Naive thymus-derived CD8-positive, alpha-beta T cell (primary cell): Measurements from ENCODE around the gene AIFM3. TPM values are rescaled to one million over a fixed set of nuclear protein-coding genes. Genes with fewer than 3 reads are reported as not detected.
A peak's percentile ranks its signal among the peaks of the same experiment; 100 is the strongest.

ENCODE experiments used
- ATAC-seq, 2 donors: fragments of 150-1000 bp; cut with Tn5 transposase in 1 of 2; sonication (Bioruptor Pico), chemical (Tn5 transposase) in 1 of 2; 1 replicate in 1 of 2; 2 replicates in 1 of 2; pipeline ENCODE4 v1.10.0; 2021; ENCODE audit warnings: mild to moderate bottlenecking in 2 of 2, moderate library complexity in 2 of 2
- POLR2A ChIA-PET: fragments of 350-600 bp; sonication (Branson Sonifier 250); formaldehyde crosslinking; loops from one replicate; lab custom pipeline; 2021; ENCODE audit warnings: antibody characterized with exemption; lab: Charles Lee
- DNase-seq, 10 donors: peaks; one replicate each; pipeline versions ENCODE4 v3.0.0 to v3.0.0-alpha.2; 2020 to 2022
- H3K27ac Mint-ChIP-seq, 10 donors: one replicate each; pipeline ENCODE4 v1.8.0; 2020 to 2022; ENCODE audit warnings: mild to moderate bottlenecking in 10 of 10, mixed read lengths in 10 of 10, moderate library complexity in 4 of 10, inconsistent platforms in 1 of 10
- H3K27me3 Mint-ChIP-seq, 5 donors: one replicate each; pipeline ENCODE4 v1.8.0; 2021 to 2022; ENCODE audit warnings: mixed read lengths in 5 of 5
- H3K36me3 Mint-ChIP-seq, 3 donors: one replicate each; pipeline ENCODE4 v1.8.0; 2020 to 2022; ENCODE audit warnings: mixed read lengths in 3 of 3, mild to moderate bottlenecking in 2 of 3, inconsistent platforms in 1 of 3
- H3K4me1 Mint-ChIP-seq, 4 donors: one replicate each; pipeline ENCODE4 v1.8.0; 2021 to 2022; ENCODE audit warnings: mixed read lengths in 4 of 4
- H3K4me3 Mint-ChIP-seq, 10 donors: one replicate each; pipeline ENCODE4 v1.8.0; 2020 to 2022; ENCODE audit warnings: mild to moderate bottlenecking in 10 of 10, mixed read lengths in 10 of 10, moderate library complexity in 6 of 10, inconsistent platforms in 1 of 10
- H3K9me3 Mint-ChIP-seq, 9 donors: one replicate each; pipeline ENCODE4 v1.8.0; 2020 to 2022; ENCODE audit warnings: mixed read lengths in 9 of 9, mild to moderate bottlenecking in 3 of 9, inconsistent platforms in 1 of 9, moderate library complexity in 1 of 9
- polyA plus RNA-seq, 3 donors: library from polyadenylated mRNA; unstranded; fragments of 300-500 nt; fragmentation: Illumina TruSeq; gene quantifications; one replicate each; pipeline ENCODE4 v1.2.3, GENCODE V29; 2021
- total RNA-seq, 8 experiments: library from RNA in 2 of 8; stranded (reverse) in 2 of 8; gene quantifications; one replicate each; pipeline ENCODE4 v1.2.3 and lab custom pipeline; 2021 to 2026

AIFM3 gene
- total and polyA plus RNA-seq, 5 experiments from 2014 or later, result 0.16 to 1.3 (median 0.47) TPM

DNA sequence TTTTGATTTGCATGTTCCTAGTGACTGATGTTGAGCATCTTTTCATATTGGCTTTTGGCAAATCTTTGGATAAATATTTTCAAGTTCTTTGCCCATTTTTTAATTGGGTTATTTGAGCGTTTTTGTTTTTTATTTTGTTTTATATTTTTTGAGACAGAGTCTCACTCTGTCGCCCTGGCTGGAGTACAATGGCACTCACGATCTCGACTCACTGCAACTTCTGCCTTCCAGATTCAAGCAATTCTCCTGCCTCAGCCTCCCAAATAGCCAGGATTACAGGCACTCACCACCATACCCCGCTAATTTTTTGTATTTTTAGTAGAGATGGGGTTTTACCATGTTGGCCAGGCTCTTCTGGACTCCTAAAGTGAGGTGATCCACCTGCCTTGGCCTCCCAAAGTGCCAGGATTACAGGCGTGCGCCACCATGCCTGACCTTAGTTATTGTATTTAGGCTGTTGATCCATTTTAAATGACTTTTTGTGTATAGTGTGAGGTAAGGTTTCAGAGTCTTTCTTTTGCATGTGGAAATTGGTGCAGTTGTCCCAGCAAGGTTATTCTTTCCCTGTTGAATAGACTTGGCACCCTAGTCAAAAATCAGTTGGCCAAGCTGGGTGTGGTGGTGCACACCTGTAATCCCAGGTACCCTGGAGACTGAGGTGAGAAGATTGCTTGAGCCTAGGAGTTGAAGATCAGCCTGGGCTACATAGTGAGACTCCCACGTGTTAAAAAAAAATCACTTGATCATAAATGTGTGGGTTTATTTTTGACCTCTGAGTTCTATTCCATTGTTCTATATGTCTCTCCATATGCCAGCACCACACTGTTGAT, 23.7 kb upstream of the AIFM3 start:
- peaks cover 0 to 55% (median 0%) of the 10 kb centered on the region in 3 donors for H3K36me3 Mint-ChIP-seq
- H3K9me3 Mint-ChIP-seq, result no peaks in the 10 kb centered on the region
- H3K4me1 Mint-ChIP-seq, result peaks cover 42 to 91% (median 88%) of the 10 kb centered on the region in 4 donors
- no peaks in the 10 kb centered on the region for H3K27me3 Mint-ChIP-seq
- H3K27ac Mint-ChIP-seq, result peak overlapping the region in 3 of 10 donors; percentile 21 to 75 (median 40)
- H3K4me3 Mint-ChIP-seq, result peak overlapping the region in 3 of 10 donors; percentile 7 to 26 (median 19)
- no peak for DNase-seq
- ATAC-seq, result no peak
- POLR2A ChIA-PET, result no interaction called here

DNA sequence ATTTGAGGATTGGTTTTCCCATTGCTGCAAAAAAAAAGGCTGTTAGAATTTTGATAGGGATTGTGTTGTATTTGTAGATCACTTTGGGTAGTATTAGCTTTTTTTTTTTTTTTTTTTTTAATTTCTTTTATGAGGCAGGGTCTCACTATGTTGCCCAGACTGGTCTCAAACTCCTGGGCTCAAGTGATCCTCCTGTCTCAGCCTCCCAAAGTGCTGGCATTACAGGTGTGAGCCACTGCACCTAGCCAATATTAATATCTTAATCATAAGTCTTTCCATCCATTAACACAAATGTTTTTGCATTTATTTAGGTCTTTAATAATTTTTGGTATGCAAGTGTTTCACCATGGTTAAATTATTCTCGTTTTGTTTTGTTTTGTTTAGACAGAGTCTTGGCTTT, 23.0 kb upstream of the AIFM3 start:
- H3K36me3 Mint-ChIP-seq, result peaks cover 0 to 51% (median 0%) of the 10 kb centered on the region in 3 donors
- no peak for DNase-seq
- H3K27me3 Mint-ChIP-seq, result no peaks in the 10 kb centered on the region
- H3K9me3 Mint-ChIP-seq, result no peaks in the 10 kb centered on the region
- H3K4me3 Mint-ChIP-seq, result peak overlapping the region in 2 of 10 donors; percentile 7 to 9
- POLR2A ChIA-PET, result no interaction called here
- H3K4me1 Mint-ChIP-seq, result peaks cover 41 to 92% (median 89%) of the 10 kb centered on the region in 4 donors
- peak overlapping the region in 1 of 10 donors; percentile 21 for H3K27ac Mint-ChIP-seq
- no peak for ATAC-seq

DNA sequence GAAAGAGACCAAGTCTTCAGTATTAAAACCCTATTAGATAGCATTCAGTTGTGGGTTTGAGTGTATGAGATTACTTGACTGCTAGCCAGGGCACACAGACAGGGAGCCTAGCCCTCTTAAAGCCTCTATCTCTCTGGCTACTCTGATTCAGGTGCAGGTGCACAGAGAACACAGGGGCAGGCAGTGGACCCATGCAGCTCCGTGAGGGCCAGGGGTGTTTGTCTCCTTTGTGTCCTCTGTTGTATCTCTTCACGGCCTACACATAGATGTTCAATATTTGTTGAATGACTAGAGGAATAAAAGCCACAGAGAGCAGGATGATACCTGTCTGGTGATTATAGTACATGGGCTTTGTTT, 21.5 kb upstream of the AIFM3 start:
- peak overlapping the region in 5 of 10 donors; percentile 7 to 35 (median 24) for H3K4me3 Mint-ChIP-seq
- POLR2A ChIA-PET, result no interaction called here
- DNase-seq (no peak), ATAC-seq (no peak)
- peaks cover 0 to 52% (median 3%) of the 10 kb centered on the region in 3 donors for H3K36me3 Mint-ChIP-seq
- no peaks in the 10 kb centered on the region for H3K27me3 Mint-ChIP-seq
- H3K9me3 Mint-ChIP-seq, result no peaks in the 10 kb centered on the region
- peaks cover 43 to 90% (median 85%) of the 10 kb centered on the region in 4 donors for H3K4me1 Mint-ChIP-seq
- peak overlapping the region in 9 of 10 donors; percentile 25 to 68 (median 44) for H3K27ac Mint-ChIP-seq

DNA sequence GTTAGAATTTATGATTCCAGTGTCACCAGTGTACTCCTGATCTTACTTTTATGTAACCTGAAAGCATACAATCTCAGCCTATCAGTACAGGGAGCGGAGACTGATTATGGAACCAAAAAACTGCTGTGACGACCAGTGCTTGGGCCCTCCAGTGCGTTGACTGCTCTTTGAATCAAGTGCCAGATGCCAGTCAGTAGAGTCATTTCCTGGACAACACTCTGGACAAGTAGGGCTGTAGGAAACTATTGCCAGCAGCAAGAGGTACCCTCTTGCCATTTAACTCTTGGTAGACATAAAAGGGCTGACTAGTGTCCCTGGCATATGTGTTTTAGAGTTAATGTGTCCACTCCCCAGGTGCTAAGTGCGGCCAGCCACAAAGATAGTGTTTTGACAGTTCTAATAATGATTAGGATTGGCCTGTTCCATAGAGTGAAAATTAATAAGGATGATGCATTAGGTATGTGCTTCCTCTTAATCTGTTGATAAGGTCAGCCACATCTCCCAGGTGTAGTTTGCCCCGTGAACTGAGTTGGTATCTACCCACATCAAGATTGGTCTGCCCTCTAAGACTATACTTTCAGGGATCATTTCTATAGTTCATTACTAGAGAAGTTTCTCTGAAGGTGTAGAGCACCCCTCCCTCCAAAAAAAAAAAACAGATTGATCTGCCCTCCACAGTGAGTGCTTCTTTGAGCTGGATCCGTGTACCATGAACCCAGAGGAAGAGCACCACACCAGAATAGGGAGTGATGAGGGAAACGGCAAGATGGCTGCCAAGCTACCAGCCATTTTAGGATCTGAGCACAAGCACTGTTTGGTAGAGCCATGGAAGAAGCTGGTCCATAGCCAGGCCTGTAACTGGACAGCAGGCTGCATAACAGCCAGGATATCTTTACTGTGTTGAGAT, 20.7 kb upstream of the AIFM3 start:
- H3K4me3 Mint-ChIP-seq, result peak overlapping the region in 1 of 10 donors; percentile 9
- H3K36me3 Mint-ChIP-seq, result peaks cover 0 to 53% (median 3%) of the 10 kb centered on the region in 3 donors
- ATAC-seq (no peak), DNase-seq (no peak)
- no peaks in the 10 kb centered on the region for H3K27me3 Mint-ChIP-seq
- H3K9me3 Mint-ChIP-seq, result no peaks in the 10 kb centered on the region
- H3K4me1 Mint-ChIP-seq, result peaks cover 36 to 83% (median 78%) of the 10 kb centered on the region in 4 donors
- POLR2A ChIA-PET, result no interaction called here
- peak overlapping the region in 7 of 10 donors; percentile 24 to 68 (median 41) for H3K27ac Mint-ChIP-seq

DNA sequence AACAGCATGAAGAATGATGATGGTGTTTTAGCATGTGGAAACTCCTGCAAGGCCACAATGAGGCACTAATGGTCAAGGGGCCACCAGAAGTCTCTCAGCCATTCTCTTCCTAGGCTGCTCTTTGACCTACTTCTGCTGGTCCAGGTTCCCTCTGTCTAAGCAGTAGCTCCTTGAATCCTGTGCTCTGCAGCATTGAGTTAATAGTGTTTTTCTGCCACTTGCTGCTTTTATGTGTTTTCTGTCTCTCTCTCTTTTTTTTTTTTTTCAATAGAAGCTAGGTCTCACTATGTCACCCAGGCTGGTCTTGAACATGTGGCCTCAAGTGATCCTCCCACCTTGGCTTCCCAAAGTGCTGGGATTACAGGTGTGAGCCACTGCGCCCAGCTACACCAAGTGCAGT, 20.1 kb upstream of the AIFM3 start:
- DNase-seq, result no peak
- POLR2A ChIA-PET, result no interaction called here
- ATAC-seq, result no peak
- Mint-ChIP-seq H3K27ac (peak overlapping the region in 2 of 10 donors; percentile 66 to 68), H3K36me3 (peaks cover 0 to 53% (median 3%) of the 10 kb centered on the region in 3 donors), H3K9me3 (no peaks in the 10 kb centered on the region), H3K27me3 (no peaks in the 10 kb centered on the region), H3K4me3 (peak overlapping the region in 2 of 10 donors; percentile 19 to 41), H3K4me1 (peaks cover 33 to 78% (median 73%) of the 10 kb centered on the region in 4 donors)

DNA sequence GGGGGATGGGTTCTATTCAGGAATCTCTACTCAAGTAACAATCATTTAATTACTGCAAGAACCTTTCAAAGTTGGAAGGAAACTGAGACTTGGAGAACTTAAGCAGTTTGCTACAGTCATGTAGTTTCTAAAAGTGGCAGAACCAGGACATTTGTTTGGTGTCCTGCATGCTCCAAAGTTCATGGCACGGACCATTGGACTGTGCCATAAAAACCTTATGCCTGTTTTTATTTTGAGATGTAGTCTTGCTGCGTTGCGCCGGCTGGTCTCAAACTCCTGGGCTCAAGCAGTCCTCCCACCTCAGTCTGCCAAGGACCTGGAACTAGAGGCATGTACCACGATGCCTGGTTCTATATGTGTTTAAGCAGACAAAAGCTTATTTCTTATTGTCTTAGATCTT, 18.6 kb upstream of the AIFM3 start:
- DNase-seq (no peak), ATAC-seq (no peak)
- POLR2A ChIA-PET, result interaction anchor here (0.8 kb wide), 1 partner anchor 22 kb away, joined by 3 read pairs; no protein-coding TSS in a partner anchor
- H3K36me3 Mint-ChIP-seq, result peaks cover 0 to 58% (median 7%) of the 10 kb centered on the region in 3 donors
- peaks cover 30 to 67% (median 59%) of the 10 kb centered on the region in 4 donors for H3K4me1 Mint-ChIP-seq
- H3K9me3 Mint-ChIP-seq, result no peaks in the 10 kb centered on the region
- H3K4me3 Mint-ChIP-seq, result no peak overlapping the region
- peak overlapping the region in 6 of 10 donors; percentile 2 to 82 (median 59) for H3K27ac Mint-ChIP-seq
- no peaks in the 10 kb centered on the region for H3K27me3 Mint-ChIP-seq

DNA sequence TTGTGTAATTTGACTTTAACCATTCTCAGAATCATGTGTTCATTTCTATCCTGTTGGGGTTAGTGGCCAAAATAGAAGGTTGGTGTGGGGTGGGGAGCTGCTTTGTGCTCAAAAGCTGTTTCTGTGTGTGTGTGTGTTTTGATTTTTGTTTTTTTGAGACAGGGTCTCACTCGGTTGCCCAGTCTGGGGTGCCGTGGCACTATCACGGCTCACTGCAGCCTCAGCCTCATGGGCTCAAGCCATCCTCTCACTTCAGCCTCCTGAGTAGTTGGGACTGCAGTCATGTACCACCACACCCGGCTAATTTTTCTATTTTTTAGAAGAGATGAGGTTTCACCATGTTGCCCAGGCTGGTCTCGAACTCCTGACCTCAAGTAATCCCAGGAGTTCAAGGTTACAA, 18.1 kb upstream of the AIFM3 start:
- DNase-seq, result no peak
- Mint-ChIP-seq H3K27ac (peak overlapping the region in 8 of 10 donors; percentile 33 to 86 (median 70)), H3K9me3 (no peaks in the 10 kb centered on the region), H3K4me3 (peak overlapping the region in 2 of 10 donors; percentile 22 to 47), H3K36me3 (peaks cover 0 to 62% (median 7%) of the 10 kb centered on the region in 3 donors), H3K27me3 (no peaks in the 10 kb centered on the region), H3K4me1 (peaks cover 25 to 62% (median 54%) of the 10 kb centered on the region in 4 donors)
- POLR2A ChIA-PET, result no interaction called here
- no peak for ATAC-seq

DNA sequence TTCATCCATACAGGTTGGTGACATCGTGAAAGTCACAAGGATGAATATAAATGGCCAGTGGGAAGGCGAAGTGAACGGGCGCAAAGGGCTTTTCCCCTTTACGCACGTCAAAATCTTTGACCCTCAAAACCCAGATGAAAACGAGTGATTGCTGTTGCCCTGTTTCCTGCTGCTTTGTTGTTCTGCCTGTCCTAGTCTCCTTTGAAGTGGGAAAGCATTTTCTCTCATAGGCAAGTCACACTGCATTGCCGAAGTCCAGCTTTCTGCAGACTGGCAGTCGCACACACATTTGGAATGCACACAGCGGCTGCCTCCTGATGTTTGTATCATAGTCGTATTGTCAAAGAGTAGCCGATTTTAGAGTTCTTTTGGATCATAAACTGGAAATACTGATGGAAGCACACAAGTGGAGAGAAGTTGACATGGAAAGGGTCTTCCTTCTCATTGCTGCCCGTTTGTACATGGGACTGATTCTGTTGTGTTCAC, 17.3 kb upstream of the AIFM3 start:
- Mint-ChIP-seq H3K4me3 (peak overlapping the region in 6 of 10 donors; percentile 15 to 64 (median 28)), H3K9me3 (no peaks in the 10 kb centered on the region), H3K27me3 (no peaks in the 10 kb centered on the region), H3K4me1 (peaks cover 25 to 56% (median 50%) of the 10 kb centered on the region in 4 donors), H3K27ac (peak overlapping the region; percentile 17 to 89 (median 82)), H3K36me3 (peaks cover 0 to 66% (median 7%) of the 10 kb centered on the region in 3 donors)
- ATAC-seq (no peak), DNase-seq (no peak)
- POLR2A ChIA-PET, result no interaction called here

DNA sequence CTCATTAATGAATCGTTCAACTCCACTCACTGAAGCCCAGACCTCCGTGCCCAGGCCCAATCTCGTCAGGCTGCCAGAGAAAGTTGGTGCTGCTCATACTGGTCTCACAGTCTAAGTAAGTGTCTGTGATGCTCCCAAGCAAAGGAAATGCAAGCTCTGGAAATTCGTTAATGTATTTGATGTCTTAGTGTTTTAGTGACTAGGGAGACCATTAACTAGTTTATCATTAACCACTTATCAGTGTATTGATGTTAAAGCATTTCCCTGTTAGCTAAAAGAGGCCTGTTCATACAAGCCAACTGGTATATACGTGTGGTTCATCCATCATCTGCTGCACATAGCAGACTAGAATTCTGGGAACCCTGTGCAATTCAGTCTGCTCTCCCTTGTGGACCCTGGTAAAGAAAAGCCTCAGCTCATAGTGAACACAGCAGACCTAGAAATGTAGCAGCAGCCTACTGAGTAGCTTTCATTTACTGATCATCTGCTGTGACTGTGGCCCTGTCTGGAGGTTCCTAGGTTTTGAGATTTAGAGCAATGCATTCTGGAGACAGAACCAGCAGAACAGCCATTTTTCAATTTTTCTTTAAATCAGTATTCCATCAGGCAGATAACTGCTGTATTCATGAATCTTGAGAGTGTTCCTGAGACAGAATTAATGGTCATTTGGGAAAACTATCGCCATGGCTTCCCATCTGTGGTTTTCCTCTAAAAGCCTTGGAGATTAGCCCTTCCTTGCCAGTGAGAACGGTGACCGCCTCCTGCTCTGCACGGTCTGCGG, 15.7 kb upstream of the AIFM3 start:
- ATAC-seq (no peak), DNase-seq (no peak)
- Mint-ChIP-seq H3K4me3 (no peak overlapping the region), H3K9me3 (no peaks in the 10 kb centered on the region), H3K4me1 (peaks cover 18 to 41% (median 37%) of the 10 kb centered on the region in 4 donors), H3K27me3 (peaks cover 0 to 1% (median 0%) of the 10 kb centered on the region in 5 donors), H3K27ac (peak overlapping the region in 4 of 10 donors; percentile 8 to 59 (median 30)), H3K36me3 (peaks cover 0 to 64% (median 7%) of the 10 kb centered on the region in 3 donors)
- POLR2A ChIA-PET, result no interaction called here

DNA sequence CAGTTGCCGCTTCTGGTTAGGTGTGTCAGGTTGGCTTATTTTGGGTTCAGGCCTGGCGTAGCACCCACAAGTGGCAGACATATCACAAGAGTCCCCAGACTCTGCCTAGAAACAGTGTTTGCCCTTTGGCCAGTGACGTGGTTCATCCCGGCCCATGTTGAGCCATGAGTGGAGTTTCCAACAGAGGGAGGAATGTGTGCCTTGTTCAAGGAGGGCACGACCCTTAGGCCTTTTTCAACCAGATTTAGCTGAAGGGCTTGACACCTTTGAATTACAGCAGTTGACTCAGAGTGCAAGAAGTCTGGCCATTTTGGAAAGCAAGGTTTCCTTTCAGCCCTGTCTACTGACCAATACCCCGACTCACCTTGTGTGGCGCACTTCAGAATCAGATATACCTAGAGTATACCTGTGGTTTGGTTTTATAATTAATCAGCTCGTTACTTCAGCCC, 15.1 kb upstream of the AIFM3 start:
- DNase-seq (no peak), ATAC-seq (no peak)
- H3K27ac Mint-ChIP-seq, result peak overlapping the region in 1 of 10 donors; percentile 11
- H3K36me3 Mint-ChIP-seq, result peaks cover 0 to 65% (median 7%) of the 10 kb centered on the region in 3 donors
- POLR2A ChIA-PET, result no interaction called here
- H3K4me3 Mint-ChIP-seq, result no peak overlapping the region
- H3K9me3 Mint-ChIP-seq, result no peaks in the 10 kb centered on the region
- peaks cover 0 to 4% (median 0%) of the 10 kb centered on the region in 5 donors for H3K27me3 Mint-ChIP-seq
- H3K4me1 Mint-ChIP-seq, result peaks cover 16 to 39% (median 34%) of the 10 kb centered on the region in 4 donors

DNA sequence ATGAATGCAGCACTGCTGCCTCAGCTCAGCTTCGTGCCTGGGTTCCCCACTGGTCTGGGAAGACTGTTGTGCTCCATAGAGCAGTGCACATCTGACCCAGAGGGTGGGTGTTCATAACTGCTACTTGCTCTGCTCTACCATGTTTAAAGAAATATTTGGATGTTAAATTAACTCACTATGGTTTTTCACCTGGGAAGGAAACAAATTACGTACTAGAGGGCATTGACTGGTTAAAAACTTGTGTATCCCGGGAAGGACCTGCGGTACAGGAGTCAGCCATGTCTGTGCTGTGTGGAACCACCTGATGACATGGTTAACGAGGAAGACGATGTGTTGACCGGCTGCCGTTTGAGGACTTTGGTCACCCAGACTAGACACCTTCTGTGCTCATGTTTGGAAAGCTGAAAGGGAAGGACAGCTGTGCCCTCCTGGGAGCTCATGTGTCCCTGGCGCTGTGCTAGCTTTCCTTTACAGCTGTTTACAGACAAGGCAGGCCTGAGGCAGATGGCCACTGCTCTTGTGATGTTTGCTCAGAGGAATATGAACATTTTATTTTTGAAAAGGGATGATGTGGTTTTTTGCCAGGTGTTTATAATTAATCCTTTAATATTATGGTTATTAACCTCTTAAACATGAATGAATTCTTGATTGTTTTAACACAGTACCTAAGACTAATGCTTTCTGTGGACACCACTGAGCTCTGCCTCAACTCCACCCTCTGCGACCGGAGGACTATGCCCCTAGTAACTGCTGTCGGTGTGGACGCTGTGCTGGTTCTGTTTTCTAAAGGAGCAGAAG, 14.3 kb upstream of the AIFM3 start:
- POLR2A ChIA-PET, result no interaction called here
- no peak for DNase-seq
- Mint-ChIP-seq H3K4me1 (peaks cover 14 to 36% (median 34%) of the 10 kb centered on the region in 4 donors), H3K9me3 (no peaks in the 10 kb centered on the region), H3K27me3 (peaks cover 0 to 9% (median 2%) of the 10 kb centered on the region in 5 donors), H3K27ac (peak overlapping the region in 2 of 10 donors; percentile 5 to 57), H3K36me3 (peaks cover 0 to 63% (median 7%) of the 10 kb centered on the region in 3 donors), H3K4me3 (no peak overlapping the region)
- ATAC-seq, result no peak
